CD4-positive, alpha-beta T cell treated with Interleukin-4 for 4 hours (primary cell): ENCODE measurements around the gene EFCAB10.
"Not testable (repeated sequence)": the region's sequence is repeated elsewhere in the genome, so short reads cannot be mapped to it uniquely, and the experiment has no call there.

Experiments used
- DNase-seq: peaks from one replicate; pipeline ENCODE4 v3.0.0-alpha.2; 2020

Gene EFCAB10, protein sequence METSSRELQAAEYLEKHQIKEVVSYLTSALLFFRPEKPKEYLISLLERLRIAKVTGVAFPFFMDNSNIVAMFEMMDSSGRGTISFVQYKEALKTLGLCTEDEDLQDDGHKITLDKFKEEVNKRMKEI

DNA sequence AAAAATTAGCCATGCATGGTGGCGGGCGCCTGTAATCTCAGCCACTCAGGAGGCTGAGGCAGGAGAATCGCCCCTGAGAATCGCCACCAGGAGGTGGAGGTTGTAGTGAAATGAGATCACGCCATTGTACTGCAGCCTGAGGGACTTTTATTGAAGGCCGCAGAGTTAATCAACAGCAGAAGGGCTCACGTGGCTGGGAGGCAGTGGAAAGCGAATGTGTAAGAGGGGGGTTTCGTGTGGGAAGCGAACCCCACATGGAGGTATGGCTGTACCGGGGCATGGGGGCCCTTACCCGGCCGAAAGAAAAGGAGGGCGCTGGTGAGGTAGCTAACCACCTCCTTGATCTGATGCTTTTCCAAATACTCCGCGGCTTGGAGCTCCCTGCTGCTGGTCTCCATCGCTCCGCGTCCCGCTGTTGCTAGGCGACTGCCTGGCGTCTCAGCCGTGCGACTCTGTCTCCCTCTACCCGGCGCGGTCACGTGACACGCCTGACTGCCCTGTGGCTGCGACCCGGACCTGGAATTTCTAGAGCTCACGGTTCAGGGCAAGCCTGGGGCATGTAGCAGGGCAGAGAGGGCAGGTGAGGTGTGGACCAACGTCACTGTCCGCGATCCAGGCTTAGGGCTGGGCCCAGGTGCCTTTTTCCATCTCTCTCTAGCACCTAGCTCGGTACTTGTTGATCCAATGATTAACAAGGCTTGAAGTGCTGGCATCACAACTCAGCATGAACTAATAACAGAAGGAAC, at the start of gene EFCAB10:
TSS of gene EFCAB10 (minus strand) at position 428 of the 746 bp plus-strand sequence. CDS start at position 398, 30 bp downstream.
- DNase-seq, result peak; percentile 6

DNA sequence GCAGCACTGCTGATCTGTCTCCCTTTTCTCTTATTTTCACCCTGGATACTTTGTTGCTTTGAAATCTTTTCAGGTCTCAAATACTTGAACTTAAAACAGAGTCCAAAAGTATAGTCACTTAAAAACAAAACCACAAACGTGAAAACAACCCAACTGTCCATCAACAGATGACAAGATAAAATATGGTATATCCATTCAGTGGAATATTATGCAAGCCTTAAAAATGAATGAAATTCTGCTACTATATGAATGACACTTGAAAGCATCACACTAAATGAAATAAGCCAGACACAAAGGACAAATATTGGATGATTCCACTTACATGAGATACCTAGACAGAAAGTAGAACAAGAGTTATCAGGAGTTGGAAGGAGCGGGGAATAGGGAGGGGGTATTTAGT, 44.7 kb upstream of the EFCAB10 start:
- no peak for DNase-seq

DNA sequence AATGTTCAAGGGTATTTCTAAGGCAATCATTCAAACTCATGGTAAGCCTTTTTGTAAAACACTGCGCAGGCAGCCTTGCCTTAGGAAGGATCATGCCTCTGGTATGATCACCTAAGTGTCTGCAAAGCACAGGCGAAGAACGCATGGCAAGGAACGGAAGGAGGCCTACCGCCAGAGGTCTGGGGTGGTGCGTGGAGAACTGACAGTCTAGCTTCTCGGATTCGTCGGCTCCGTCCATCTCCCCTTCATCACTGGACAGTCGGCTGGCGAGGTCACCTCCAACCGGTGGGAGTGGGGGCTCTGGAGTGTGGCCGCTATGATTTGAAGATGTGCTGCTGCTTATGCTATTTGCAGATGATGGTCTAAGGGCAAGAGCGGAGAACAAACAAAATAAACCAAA, 42.6 kb upstream of the EFCAB10 start:
- no peak for DNase-seq

- DNase-seq, result no peak
Measured at GRCh38 chr7:105623378-105623777, 42.1 kb upstream of the EFCAB10 start.

DNA sequence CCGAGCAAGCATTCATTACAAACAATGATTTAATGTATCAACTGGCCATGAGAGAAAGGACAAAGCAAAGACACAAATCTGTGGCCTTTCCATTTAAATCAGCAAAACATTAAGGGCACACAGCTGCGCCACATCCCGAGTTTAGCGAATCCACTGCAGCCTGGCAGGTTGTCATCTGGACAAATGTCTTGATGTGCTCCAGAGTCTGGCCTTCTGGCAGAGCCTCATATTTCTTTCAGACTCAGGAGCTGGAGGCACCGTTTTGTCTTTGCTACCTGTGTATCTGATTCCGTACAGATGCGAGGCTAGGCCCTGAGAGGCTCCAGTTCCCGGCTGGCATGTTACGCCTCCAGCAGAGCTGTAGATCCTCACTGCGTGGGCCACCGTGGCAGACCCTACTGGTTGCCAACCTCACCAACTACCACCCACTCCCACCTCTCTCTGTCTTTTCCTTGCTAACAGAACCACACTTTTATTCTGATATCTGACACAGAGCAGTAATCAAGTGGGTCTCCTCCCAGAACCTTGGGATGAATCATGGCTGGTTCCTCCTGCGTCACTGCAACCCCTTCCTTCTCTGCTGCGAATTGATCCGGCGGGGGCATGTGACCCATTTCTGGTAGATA, 40.9 kb upstream of the EFCAB10 start:
- no peak for DNase-seq

DNA sequence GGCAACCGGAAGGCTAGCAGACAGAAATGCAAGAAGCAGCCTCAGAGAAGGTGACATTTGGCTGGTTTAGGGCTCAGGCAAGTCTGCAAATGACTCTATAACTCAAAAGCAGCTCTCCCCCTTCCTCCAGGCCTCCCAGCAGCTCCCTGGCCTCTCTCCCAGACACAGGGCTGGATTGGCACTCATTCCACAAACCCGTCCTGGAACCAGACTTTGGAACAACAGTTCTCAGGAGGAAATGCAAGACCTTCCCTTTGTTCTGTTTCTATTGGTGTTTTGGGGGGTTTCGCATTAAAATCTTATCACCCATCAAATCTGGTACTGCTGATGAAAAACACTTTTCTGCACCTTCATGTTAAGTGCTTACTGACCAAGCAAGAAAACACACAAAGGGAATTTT, 40.3 kb upstream of the EFCAB10 start:
- no peak for DNase-seq

- DNase-seq, result no peak
Measured at GRCh38 chr7:105621176-105621575, 39.9 kb upstream of the EFCAB10 start.

DNA sequence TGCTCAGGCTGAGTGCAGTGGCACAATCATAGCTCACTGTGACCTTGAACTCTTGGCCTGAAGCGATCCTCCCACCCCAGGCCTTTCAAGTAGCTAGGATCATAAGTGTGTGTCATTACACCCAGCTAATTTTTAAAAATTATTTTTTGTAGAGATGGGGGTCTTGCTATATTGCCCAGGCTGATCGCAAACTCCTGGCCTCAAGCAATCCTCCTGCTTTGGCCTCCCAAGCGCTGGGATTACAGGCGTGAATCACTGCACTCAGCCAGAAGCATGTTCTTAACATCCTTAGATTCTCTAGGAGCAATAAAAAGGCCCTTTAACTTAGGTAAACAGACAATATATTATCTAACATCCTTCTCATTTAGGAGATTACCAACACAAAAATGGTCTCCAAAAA, 38.3 kb upstream of the EFCAB10 start:
- no peak for DNase-seq

- no peak for DNase-seq
Measured at GRCh38 chr7:105618016-105618296, 36.7 kb upstream of the EFCAB10 start.

- DNase-seq, result no peak
Measured at GRCh38 chr7:105617280-105618015, 36.2 kb upstream of the EFCAB10 start.

GRCh38 chr7:105614341-105614840, 33.1 kb upstream of the EFCAB10 start:
- DNase-seq, result no peak

- no peak for DNase-seq
Measured at GRCh38 chr7:105613611-105614330, 32.5 kb upstream of the EFCAB10 start.

DNA sequence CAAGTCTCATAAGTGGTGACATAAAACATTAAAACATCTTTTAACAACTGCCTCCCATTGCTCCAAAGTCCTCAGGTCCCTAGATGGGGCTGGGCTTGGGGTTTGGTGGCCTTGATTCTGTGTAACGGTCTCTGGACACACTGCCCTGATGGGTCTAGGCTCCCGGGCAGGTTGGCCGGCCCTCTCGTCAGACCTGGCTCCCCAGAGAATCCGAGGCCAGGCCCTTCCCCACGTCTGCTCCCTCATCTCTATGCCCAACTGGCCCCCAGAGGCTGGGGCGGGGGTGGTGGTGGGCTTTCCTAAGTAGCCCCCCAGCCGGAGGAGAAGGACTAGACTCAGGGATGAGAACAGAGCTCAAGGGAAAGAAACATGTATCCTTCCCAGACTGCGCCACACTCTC, 31.5 kb upstream of the EFCAB10 start:
- no peak for DNase-seq

GRCh38 chr7:105611856-105612775, 30.8 kb upstream of the EFCAB10 start:
- DNase-seq, result no peak

DNA sequence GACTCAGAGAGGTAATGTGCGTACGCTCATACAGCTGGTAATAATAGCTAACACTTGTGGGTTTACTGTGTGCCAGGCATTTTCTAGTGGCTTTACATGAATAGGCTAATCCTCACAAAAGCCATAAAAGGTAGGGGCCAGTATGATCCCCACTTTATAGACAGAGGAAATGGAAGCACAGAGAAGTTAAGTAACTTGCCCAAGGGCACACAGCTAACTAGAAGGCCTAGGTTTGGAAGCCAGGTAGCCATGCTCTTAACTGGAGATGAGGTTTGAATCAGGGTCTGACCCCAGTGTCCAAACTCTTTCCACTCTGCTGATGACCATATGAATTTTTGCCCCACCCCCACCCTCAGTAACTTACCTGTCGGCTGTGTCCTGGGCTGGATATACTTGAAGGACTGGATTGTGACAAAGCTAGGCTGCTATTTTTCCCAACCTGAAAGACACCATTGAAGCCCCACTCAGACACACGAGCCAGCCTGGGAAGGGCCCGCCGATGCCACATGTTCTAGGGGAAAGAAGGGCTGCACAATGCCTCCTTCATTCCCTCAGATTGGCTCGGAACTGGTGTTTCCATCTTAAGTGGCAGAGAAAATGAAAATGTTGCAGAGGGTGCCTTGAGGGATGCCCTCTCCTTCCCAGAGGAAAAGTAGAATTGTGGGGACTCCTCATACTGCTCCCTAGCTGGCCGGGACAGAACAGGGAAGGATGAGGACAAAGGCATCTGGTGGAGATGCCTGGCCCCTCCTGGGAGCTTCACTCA, 29.1 kb upstream of the EFCAB10 start:
- no peak for DNase-seq

DNA sequence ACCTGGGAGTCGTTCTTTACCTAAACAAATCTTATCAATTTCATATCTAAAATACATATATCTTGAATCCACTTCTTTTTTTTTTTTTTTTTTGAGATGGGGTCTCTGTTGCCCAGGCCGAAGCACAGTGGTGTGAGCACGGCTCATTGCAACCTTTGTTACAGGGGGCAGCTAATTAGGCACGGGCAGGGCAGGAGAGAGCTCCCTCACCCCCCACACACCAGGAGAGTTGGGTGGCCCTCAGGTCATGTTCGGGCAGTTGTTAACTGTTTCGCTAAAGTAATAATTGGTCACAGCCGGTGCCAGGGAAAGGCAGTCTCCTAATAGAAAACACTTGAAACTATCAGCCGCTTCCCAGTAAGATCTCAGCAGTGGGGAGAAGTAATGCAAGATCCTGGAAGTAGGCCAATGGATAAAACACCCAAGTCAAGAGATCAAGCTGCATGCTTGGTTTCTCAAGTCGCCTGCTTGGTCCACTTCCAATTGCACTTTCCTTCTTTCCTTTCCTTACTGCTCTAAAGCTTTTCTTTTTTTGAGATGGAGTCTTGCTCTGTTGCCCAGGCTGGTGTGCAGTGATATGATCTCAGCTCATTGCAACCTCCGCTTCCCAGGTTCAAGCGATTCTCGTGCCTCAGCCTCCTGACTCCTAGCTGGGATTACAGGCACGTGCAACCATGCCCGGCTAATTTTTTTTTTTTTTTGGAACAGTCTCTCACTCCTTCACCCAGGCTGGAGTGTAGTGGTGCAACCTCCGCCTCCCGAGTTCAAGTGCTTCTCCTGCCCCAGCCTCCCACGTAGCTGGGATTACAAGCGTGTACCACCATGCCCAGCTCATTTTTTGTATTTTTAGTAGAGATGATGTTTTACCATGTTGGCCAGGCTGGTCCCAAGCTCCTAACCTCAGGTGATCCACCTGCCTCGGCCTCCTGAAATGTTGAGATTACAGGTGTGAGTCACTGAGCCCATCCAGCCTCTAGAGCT, 21.3 kb upstream of the EFCAB10 start:
- DNase-seq, result no peak

GRCh38 chr7:105600720-105601550, 19.6 kb upstream of the EFCAB10 start:
- no peak for DNase-seq

- DNase-seq, result no peak
Measured at GRCh38 chr7:105599551-105599950, 18.3 kb upstream of the EFCAB10 start.

GRCh38 chr7:105599080-105599479, 17.8 kb upstream of the EFCAB10 start:
- DNase-seq, result not testable (repeated sequence)
